SJSA1 (cell line): ENCODE measurements around the gene AGPAT4. TPM values are rescaled to one million over a fixed set of nuclear protein-coding genes. Genes with fewer than 3 reads are reported as not detected.

Experiments
- DNase-seq, 2 experiments: peaks; one replicate each; pipeline ENCODE4 v3.0.0-alpha.2; 2015 to 2020; ENCODE audit warnings: low spot score in 2 of 2, low read depth in 1 of 2
- H3K27ac ChIP-seq: fragments of 250-450 bp; sonication (Bioruptor Pico); 2 replicates; pipeline ENCODE4 v1.5.1; 2020; ENCODE audit warnings: mild to moderate bottlenecking, moderate library complexity
- H3K27me3 ChIP-seq: fragments of 250-450 bp; sonication (Bioruptor Pico); replicated peaks from 2 replicates; pipeline ENCODE4 v1.5.1; 2020; ENCODE audit warnings: mild to moderate bottlenecking, moderate library complexity
- H3K36me3 ChIP-seq: fragments of 250-450 bp; sonication (Bioruptor Pico); 2 replicates; pipeline ENCODE4 v1.5.1; 2020; ENCODE audit warnings: mild to moderate bottlenecking
- H3K4me1 ChIP-seq: fragments of 250-450 bp; sonication (Bioruptor Pico); replicated peaks from 2 replicates; pipeline ENCODE4 v1.6.1; 2021; ENCODE audit warnings: mild to moderate bottlenecking
- H3K4me3 ChIP-seq: fragments of 250-450 bp; sonication (Bioruptor Pico); 2 replicates; pipeline ENCODE4 v1.5.1; 2020; ENCODE audit warnings: mild to moderate bottlenecking
- H3K9me3 ChIP-seq: fragments of 250-450 bp; sonication (Bioruptor Pico); replicated peaks from 2 replicates; pipeline ENCODE4 v1.5.1; 2020; ENCODE audit warnings: mild to moderate bottlenecking
- total RNA-seq: library from RNA; depleted of rRNA; stranded (reverse); fragments of >200 nt; shearing (Covaris generic); gene quantifications from 2 replicates; pipeline ENCODE4 v1.2.3, GENCODE V29; 2014

Gene AGPAT4
- total RNA-seq, 1 experiment from 2014 or later: 6.2 TPM

DNA sequence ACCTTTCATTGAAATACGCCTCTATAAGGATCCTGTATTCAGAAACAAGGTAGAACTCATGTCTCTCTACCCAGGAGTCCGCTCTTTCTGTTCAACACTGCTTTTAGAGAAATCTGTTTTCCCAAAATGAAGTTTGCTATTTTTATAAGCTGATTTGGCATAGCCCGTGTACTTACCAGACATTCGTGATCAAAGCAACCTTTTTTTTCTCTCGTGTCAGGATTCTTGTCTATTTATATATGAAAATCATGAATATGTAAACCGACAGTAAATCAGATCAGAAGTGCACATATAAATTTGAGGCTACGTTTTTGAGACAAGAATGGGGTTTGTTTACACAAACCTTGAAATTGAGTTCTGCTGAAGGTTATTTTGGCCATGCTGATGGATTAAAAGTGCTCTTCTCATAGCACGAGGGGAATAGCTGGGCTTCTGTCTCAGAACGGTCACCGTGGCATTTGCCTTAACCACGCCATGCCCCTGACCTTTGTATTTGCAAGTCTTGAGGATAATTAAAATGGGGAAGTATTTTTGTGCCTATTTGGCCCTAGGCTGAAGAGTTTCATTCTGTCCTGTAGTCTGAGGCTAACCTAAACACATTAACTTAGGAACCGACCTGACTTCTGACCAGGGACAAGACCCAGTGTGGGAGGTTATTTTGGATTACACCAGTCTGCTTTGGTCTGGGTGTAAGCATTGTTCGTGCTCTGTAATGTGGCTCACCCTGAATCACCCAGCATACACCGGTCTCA is 163.7 kb downstream of the AGPAT4 start:
- peaks cover 12% of the 10 kb centered on the region for H3K4me1 ChIP-seq
- no peaks in the 10 kb centered on the region for H3K27me3 ChIP-seq
- H3K4me3 ChIP-seq: no peak overlapping the region
- no peaks in the 10 kb centered on the region for H3K9me3 ChIP-seq
- peaks cover 91% of the 10 kb centered on the region for H3K36me3 ChIP-seq
- no peak overlapping the region for H3K27ac ChIP-seq
- no peak for DNase-seq

DNA sequence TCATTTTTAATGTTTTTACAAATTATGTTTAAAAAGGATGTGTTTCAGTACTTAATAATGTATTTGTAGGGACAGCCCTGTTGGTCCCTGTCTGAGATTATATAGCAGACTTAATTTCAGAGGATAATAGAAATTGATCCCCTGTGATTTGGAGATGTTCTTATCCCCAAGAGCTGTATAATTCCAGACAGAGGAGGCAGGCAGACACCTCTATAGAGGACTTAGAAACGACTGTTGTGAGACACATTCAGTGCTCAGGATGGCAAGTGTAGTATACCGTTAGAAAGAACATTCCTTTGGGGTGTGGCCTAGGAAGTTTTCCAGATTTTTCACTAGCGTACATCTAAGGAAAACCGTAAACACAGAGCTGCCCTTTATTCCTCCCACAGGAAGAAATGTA is 164.5 kb downstream of the AGPAT4 start:
- no peak overlapping the region for H3K27ac ChIP-seq

GRCh38 chr6:161108916-161109315 is 164.9 kb downstream of the AGPAT4 start:
- no peak overlapping the region for H3K4me3 ChIP-seq
- DNase-seq: no peak
- peaks cover 93% of the 10 kb centered on the region for H3K36me3 ChIP-seq
- H3K4me1 ChIP-seq: peaks cover 12% of the 10 kb centered on the region
- no peaks in the 10 kb centered on the region for H3K9me3 ChIP-seq
- H3K27me3 ChIP-seq: no peaks in the 10 kb centered on the region
- H3K27ac ChIP-seq: no peak overlapping the region

More for the DNA sequence above, 164.5 kb downstream of the AGPAT4 start:
- Histone ChIP-seq H3K4me1 (peaks cover 12% of the 10 kb centered on the region), H3K27me3 (no peaks in the 10 kb centered on the region), H3K4me3 (no peak overlapping the region), H3K36me3 (peaks cover 91% of the 10 kb centered on the region), H3K9me3 (no peaks in the 10 kb centered on the region)
- DNase-seq: no peak

DNA sequence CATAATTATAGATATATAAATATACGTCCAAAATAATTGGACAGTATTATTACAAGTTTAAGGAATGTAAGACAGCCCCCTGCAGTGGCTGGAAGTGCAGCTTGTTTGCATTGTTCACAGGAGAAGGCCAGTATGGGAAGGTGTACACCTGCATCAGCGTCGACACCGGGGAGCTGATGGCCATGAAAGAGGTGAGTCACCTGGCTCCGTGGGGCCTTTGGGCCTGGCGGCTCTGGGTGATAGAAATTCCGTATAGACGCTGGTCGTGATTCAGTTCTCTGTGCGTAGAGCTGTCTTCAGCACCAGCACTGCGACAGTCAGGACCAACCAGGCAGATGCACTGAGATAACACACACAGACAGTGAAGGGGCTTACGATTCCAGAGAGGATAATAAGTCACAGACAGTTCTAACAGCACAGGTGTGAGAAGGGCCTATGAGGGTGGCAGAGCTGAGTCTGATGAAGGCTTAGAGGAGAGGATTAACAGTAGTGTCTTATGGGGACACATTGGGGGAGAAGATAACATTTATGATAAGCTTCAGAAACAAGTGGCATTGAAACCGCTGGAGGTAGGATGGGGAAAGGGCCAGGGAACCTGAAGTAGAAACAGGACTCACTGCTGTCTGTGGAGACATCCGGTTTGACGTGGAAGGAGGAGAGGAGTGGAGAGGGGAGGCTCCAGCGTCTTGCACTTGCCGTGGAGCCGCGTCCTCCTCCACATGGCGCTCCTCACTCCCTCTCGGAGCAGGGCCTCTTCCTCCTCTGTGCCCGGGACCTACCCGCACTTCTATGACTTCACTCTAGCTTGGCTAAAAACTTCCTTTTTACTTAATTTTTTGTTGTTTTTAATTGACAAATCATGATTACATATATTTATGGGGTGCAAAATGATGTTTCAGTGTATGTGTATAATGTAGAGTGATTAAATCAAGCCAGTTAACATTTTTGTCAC is 165.8 kb downstream of the AGPAT4 start:
- no peak for DNase-seq
- Histone ChIP-seq H3K4me3 (no peak overlapping the region), H3K27me3 (no peaks in the 10 kb centered on the region), H3K36me3 (peaks cover 97% of the 10 kb centered on the region), H3K4me1 (peaks cover 12% of the 10 kb centered on the region), H3K9me3 (no peaks in the 10 kb centered on the region), H3K27ac (no peak overlapping the region)

GRCh38 chr6:161105408-161105807 is 168.5 kb downstream of the AGPAT4 start:
- no peak overlapping the region for H3K27ac ChIP-seq
- no peaks in the 10 kb centered on the region for H3K27me3 ChIP-seq
- H3K9me3 ChIP-seq: no peaks in the 10 kb centered on the region
- H3K36me3 ChIP-seq: peaks cover 85% of the 10 kb centered on the region
- H3K4me3 ChIP-seq: no peak overlapping the region
- no peak for DNase-seq
- peaks cover 12% of the 10 kb centered on the region for H3K4me1 ChIP-seq

- DNase-seq: no peak
- Histone ChIP-seq H3K4me3 (no peak overlapping the region), H3K9me3 (no peaks in the 10 kb centered on the region), H3K27me3 (no peaks in the 10 kb centered on the region), H3K36me3 (peaks cover 83% of the 10 kb centered on the region), H3K27ac (no peak overlapping the region), H3K4me1 (peaks cover 12% of the 10 kb centered on the region)
Measured at GRCh38 chr6:161104966-161105365, 168.9 kb downstream of the AGPAT4 start.

GRCh38 chr6:161103475-161103874 is 170.4 kb downstream of the AGPAT4 start:
- no peaks in the 10 kb centered on the region for H3K9me3 ChIP-seq
- peaks cover 12% of the 10 kb centered on the region for H3K4me1 ChIP-seq
- DNase-seq: no peak
- H3K27ac ChIP-seq: no peak overlapping the region
- H3K27me3 ChIP-seq: no peaks in the 10 kb centered on the region
- peaks cover 81% of the 10 kb centered on the region for H3K36me3 ChIP-seq
- H3K4me3 ChIP-seq: no peak overlapping the region

GRCh38 chr6:161101517-161101916 is 172.3 kb downstream of the AGPAT4 start:
- H3K36me3 ChIP-seq: peaks cover 71% of the 10 kb centered on the region
- H3K4me3 ChIP-seq: no peak overlapping the region
- no peaks in the 10 kb centered on the region for H3K9me3 ChIP-seq
- H3K4me1 ChIP-seq: peaks cover 7% of the 10 kb centered on the region
- no peaks in the 10 kb centered on the region for H3K27me3 ChIP-seq
- no peak overlapping the region for H3K27ac ChIP-seq
- DNase-seq: no peak

- Histone ChIP-seq H3K27me3 (no peaks in the 10 kb centered on the region), H3K9me3 (no peaks in the 10 kb centered on the region), H3K27ac (no peak overlapping the region), H3K36me3 (peaks cover 62% of the 10 kb centered on the region), H3K4me1 (no peaks in the 10 kb centered on the region), H3K4me3 (no peak overlapping the region)
- no peak for DNase-seq
Measured at GRCh38 chr6:161100072-161100471, 173.8 kb downstream of the AGPAT4 start.

DNA sequence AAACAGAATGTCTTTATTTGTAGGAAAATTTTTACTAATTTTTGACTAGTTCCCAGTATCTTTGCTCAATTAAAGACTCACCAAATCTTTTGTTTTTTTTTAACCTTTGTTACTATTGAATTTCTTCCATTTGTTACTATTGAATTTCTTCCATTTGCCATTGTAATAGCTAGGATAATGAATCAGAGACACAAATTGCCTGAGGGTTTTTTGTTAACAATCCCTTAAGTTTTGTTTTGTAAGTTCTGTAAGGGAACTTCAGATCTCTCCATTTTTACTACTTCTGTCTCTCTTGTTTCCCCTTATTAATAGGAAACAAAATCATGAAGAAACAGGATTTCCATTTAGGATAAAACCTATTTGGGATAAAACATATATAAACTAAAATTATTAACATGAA is 177.9 kb downstream of the AGPAT4 start:
- Histone ChIP-seq H3K9me3 (no peaks in the 10 kb centered on the region), H3K27me3 (no peaks in the 10 kb centered on the region), H3K36me3 (peaks cover 60% of the 10 kb centered on the region), H3K4me3 (no peak overlapping the region), H3K4me1 (no peaks in the 10 kb centered on the region), H3K27ac (no peak overlapping the region)
- DNase-seq: no peak

DNA sequence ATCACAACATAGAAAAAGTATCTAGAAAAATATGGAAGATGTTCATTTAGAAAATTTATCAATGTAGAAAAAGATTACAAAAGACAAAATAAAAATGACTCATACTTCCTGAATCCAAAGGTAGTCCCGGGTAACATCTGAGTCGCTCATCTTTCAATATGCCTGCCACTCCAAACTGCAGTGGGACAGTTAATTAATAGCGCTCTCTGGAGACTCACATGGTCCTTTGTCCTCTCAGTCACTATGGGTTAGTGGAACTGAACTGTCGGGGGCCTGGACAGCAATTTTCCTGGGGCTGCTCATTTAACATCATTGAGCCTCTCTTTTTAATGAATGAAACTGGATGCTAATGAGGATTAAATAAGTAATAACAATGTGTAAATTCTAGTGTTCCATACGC is 178.9 kb downstream of the AGPAT4 start:
- H3K27ac ChIP-seq: no peak overlapping the region
- peaks cover 58% of the 10 kb centered on the region for H3K36me3 ChIP-seq
- no peaks in the 10 kb centered on the region for H3K4me1 ChIP-seq
- H3K4me3 ChIP-seq: no peak overlapping the region
- DNase-seq: no peak
- no peaks in the 10 kb centered on the region for H3K9me3 ChIP-seq
- H3K27me3 ChIP-seq: no peaks in the 10 kb centered on the region

- no peak for DNase-seq
Measured at GRCh38 chr6:161091972-161092701, 181.7 kb downstream of the AGPAT4 start.

DNA sequence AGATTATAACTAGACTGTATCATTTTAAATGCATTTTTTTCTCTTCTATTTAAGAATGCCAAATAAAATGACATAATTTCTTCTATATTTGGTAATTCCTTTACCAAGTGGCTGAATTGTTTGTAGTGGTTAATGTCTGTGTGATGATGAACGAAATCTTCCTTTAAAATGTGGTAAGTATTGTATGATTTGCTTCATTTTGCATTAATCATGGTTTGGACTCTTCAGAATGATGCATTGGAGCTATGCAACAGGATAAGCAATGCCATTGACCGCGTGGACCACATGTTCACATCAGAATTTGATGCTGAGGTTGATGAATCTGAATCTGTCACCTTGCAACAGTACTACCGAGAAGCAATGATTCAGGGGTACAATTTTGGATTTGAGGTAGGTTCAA is 182.7 kb downstream of the AGPAT4 start:
- H3K36me3 ChIP-seq: peaks cover 72% of the 10 kb centered on the region
- DNase-seq: no peak

More at GRCh38 chr6:161091972-161092701, 181.7 kb downstream of the AGPAT4 start:
- H3K27me3 ChIP-seq: no peaks in the 10 kb centered on the region
- peaks cover 65% of the 10 kb centered on the region for H3K36me3 ChIP-seq
- H3K4me1 ChIP-seq: no peaks in the 10 kb centered on the region
- no peaks in the 10 kb centered on the region for H3K9me3 ChIP-seq
- H3K4me3 ChIP-seq: no peak overlapping the region
- no peak overlapping the region for H3K27ac ChIP-seq

More for the DNA sequence above, 182.7 kb downstream of the AGPAT4 start:
- H3K4me1 ChIP-seq: no peaks in the 10 kb centered on the region
- H3K9me3 ChIP-seq: no peaks in the 10 kb centered on the region
- no peak overlapping the region for H3K4me3 ChIP-seq
- H3K27ac ChIP-seq: no peak overlapping the region
- H3K27me3 ChIP-seq: no peaks in the 10 kb centered on the region
